ENCODE data around the gene UHMK1. TPM values are rescaled to one million over a fixed set of nuclear protein-coding genes. Genes with fewer than 3 reads are reported as not detected.

UHMK1 gene
- total RNA-seq, 2 donors from 2014 or later = 29.4 to 38.7 TPM

GRCh38 chr1:162557536-162557935 is 59.9 kb downstream of the UHMK1 start:
- Histone ChIP-seq H3K27me3 (replicated peaks; ENCODE audit: insufficient read depth) (no peaks in the 10 kb centered on the region), H3K9me3 (no peaks in the 10 kb centered on the region), H3K4me1 (ENCODE audit: control insufficient read depth in 1 of 2, low read depth in 2 of 2) (peaks cover 3 to 12% of the 10 kb centered on the region in 2 donors), H3K4me3 (no peak overlapping the region), H3K36me3 (no peaks in the 10 kb centered on the region), H3K27ac (no peak overlapping the region)
- ATAC-seq (ENCODE audit: insufficient number of reproducible peaks, low FRiP score, low read depth) (no peak), DNase-seq (ENCODE audit: low spot score) (no peak)
- no peak for TF ChIP-seq CTCF (IDR thresholded peaks at IDR 0.05)

GRCh38 chr1:162560303-162561036 is 62.9 kb downstream of the UHMK1 start:
- H3K4me3 ChIP-seq = peak overlapping the region; percentile 80
- peak overlapping the region; percentile 92 to 96 for H3K27ac ChIP-seq
- no peaks in the 10 kb centered on the region for H3K36me3 ChIP-seq
- H3K27me3 ChIP-seq (replicated peaks; ENCODE audit: insufficient read depth) = no peaks in the 10 kb centered on the region
- peaks cover 13 to 27% of the 10 kb centered on the region in 2 donors for H3K4me1 ChIP-seq (ENCODE audit: control insufficient read depth in 1 of 2, low read depth in 2 of 2)
- DNase-seq (ENCODE audit: low spot score) (no peak), ATAC-seq (ENCODE audit: insufficient number of reproducible peaks, low FRiP score, low read depth) (no peak)
- TF ChIP-seq CTCF (IDR thresholded peaks at IDR 0.05) = no peak
- H3K9me3 ChIP-seq = no peaks in the 10 kb centered on the region

GRCh38 chr1:162561037-162561615 is 63.5 kb downstream of the UHMK1 start:
- DNase-seq (ENCODE audit: low spot score) = peak; percentile 92
- Histone ChIP-seq H3K36me3 (no peaks in the 10 kb centered on the region), H3K4me1 (ENCODE audit: control insufficient read depth in 1 of 2, low read depth in 2 of 2) (peaks cover 13 to 27% of the 10 kb centered on the region in 2 donors), H3K4me3 (peak overlapping the region; percentile 80), H3K27ac (peak overlapping the region; percentile 92 to 96), H3K9me3 (no peaks in the 10 kb centered on the region), H3K27me3 (replicated peaks; ENCODE audit: insufficient read depth) (no peaks in the 10 kb centered on the region)
- peak; percentile 97 for ATAC-seq (ENCODE audit: insufficient number of reproducible peaks, low FRiP score, low read depth)
- TF ChIP-seq CTCF (IDR thresholded peaks at IDR 0.05) = no peak

GRCh38 chr1:162561616-162562469 is 64.2 kb downstream of the UHMK1 start, which contains the start of gene UAP1:
Gene UAP1, plus strand, starts transcription at chr1:162561722. Its CDS starts 4,347 bp downstream, at chr1:162566069.
- H3K27me3 ChIP-seq (replicated peaks; ENCODE audit: insufficient read depth) = no peaks in the 10 kb centered on the region
- H3K4me1 ChIP-seq (ENCODE audit: control insufficient read depth in 1 of 2, low read depth in 2 of 2) = peaks cover 13 to 27% of the 10 kb centered on the region in 2 donors
- peak within 1 kb of the TSS; percentile 80 for H3K4me3 ChIP-seq
- H3K27ac ChIP-seq = peak within 1 kb of the TSS; percentile 92 to 96
- no peak for TF ChIP-seq CTCF (IDR thresholded peaks at IDR 0.05)
- no peaks in the 10 kb centered on the region for H3K9me3 ChIP-seq
- H3K36me3 ChIP-seq = no peaks in the 10 kb centered on the region
- ATAC-seq (ENCODE audit: insufficient number of reproducible peaks, low FRiP score, low read depth) = peak; percentile 9
- DNase-seq (ENCODE audit: low spot score) = no peak

- TF ChIP-seq CTCF (IDR thresholded peaks at IDR 0.05) = no peak
Measured at GRCh38 chr1:162562470-162562828, 64.8 kb downstream of the UHMK1 start.

More at GRCh38 chr1:162562470-162562828, 64.8 kb downstream of the UHMK1 start:
- H3K27me3 ChIP-seq (replicated peaks; ENCODE audit: insufficient read depth) = no peaks in the 10 kb centered on the region
- H3K9me3 ChIP-seq = no peaks in the 10 kb centered on the region
- peak overlapping the region; percentile 92 to 96 for H3K27ac ChIP-seq
- H3K36me3 ChIP-seq = no peaks in the 10 kb centered on the region
- H3K4me3 ChIP-seq = peak overlapping the region; percentile 80
- DNase-seq (ENCODE audit: low spot score) (no peak), ATAC-seq (ENCODE audit: insufficient number of reproducible peaks, low FRiP score, low read depth) (no peak)
- peaks cover 13 to 27% of the 10 kb centered on the region in 2 donors for H3K4me1 ChIP-seq (ENCODE audit: control insufficient read depth in 1 of 2, low read depth in 2 of 2)
